Mammary epithelial cell (primary cell): ENCODE data around the gene COL3A1.

Experiments
- CTCF ChIP-seq, 2 donors: IDR thresholded peaks in 1 of 2; conservative IDR thresholded peaks in 1 of 2; 2 replicates each; pipeline ENCODE4 v1.5.1; 2011 to 2012; ENCODE audit warnings: inconsistent platforms in 2 of 2, low read length in 2 of 2, mild to moderate bottlenecking in 2 of 2, control low read depth in 1 of 2, low read depth in 1 of 2; ENCODE audit not compliant: insufficient read depth in 1 of 2; ENCODE audit errors: extremely low read depth in 1 of 2
- EZH2 ChIP-seq: IDR thresholded peaks from 2 replicates; pipeline ENCODE4 v1.6.1; 2012; ENCODE audit warnings: low read length, inconsistent platforms, borderline replicate concordance

- TF ChIP-seq CTCF (conservative IDR thresholded peaks at IDR 0.05 in 1 of 2, IDR thresholded peaks at IDR 0.05 in 1 of 2; ENCODE audit: extremely low read depth in 1 of 2, insufficient read depth in 1 of 2, low read depth in 1 of 2, low read length in 2 of 2) (no peak), EZH2 (no peak)
Measured at GRCh38 chr2:189022053-189022481, 47.9 kb downstream of the COL3A1 start.
